GM21723 (cell line): ENCODE measurements around the gene EDEM1.
A peak's percentile ranks its signal among the peaks of the same experiment; 100 is the strongest.
"Not testable (repeated sequence)": the region's sequence is repeated elsewhere in the genome, so short reads cannot be mapped to it uniquely, and the experiment has no call there.

Experiments used
- ATAC-seq: cut with Tn5 transposase; IDR thresholded peaks from one replicate; pipeline ENCODE4 v1.9.1; 2021; ENCODE audit warnings: mild to moderate bottlenecking, moderate library complexity; ENCODE audit not compliant: unreplicated experiment

EDEM1 gene

GRCh38 chr3:5170975-5171374, 16.5 kb upstream of the EDEM1 start:
- ATAC-seq: no peak

DNA sequence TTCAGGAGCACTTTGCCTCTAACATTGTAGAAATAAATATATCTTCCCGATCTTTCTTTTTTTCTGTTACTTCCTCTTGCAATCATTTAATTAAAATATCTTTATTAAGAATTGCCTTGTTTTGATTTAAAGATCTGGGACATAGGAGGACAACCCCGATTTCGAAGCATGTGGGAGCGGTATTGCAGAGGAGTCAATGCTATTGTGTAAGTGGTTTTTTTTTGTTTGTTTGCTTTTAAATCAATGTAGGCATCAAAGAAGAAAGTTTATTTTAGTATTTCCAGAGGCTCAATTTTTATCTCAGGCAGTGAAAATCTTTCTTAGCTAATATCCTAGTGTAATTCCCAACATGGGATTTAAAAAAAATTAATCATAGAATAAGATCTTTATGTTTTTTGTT, 15.5 kb upstream of the EDEM1 start:
- ATAC-seq: no peak

- not testable (repeated sequence) for ATAC-seq
These were observed 8.5 kb upstream of the EDEM1 start for GRCh38 chr3:5179036-5179435.

- ATAC-seq: peak; percentile 73
These were observed 5.9 kb upstream of the EDEM1 start for GRCh38 chr3:5181469-5182141.

- not testable (repeated sequence) for ATAC-seq
These were observed 3.8 kb upstream of the EDEM1 start for GRCh38 chr3:5183714-5184113.

GRCh38 chr3:5184499-5184898, 3.0 kb upstream of the EDEM1 start:
- no peak for ATAC-seq

GRCh38 chr3:5185093-5185673, 2.3 kb upstream of the EDEM1 start:
- no peak for ATAC-seq

- ATAC-seq: peak; percentile 17
These were observed 1.2 kb upstream of the EDEM1 start for GRCh38 chr3:5186089-5186857.

- no peak for ATAC-seq
These were observed 700 bp upstream of the EDEM1 start for GRCh38 chr3:5186858-5187155.

DNA sequence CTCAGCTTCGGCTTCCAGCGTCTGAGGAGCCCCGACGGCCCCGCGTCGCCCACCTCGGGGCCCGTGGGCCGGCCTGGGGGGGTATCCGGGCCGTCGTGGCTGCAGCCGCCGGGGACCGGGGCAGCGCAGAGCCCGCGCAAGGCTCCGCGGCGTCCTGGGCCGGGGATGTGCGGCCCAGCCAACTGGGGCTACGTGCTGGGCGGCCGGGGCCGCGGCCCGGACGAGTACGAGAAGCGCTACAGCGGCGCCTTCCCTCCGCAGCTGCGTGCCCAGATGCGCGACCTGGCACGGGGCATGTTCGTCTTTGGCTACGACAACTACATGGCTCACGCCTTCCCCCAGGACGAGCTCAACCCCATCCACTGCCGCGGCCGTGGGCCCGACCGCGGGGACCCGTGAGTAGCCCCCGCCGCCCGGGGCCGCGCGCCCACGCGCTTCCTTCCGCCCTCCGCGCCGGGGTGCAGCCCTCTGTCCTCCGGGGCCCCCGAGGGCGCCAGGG, 462 bp downstream of the EDEM1 start:
- ATAC-seq: peak; percentile 8

DNA sequence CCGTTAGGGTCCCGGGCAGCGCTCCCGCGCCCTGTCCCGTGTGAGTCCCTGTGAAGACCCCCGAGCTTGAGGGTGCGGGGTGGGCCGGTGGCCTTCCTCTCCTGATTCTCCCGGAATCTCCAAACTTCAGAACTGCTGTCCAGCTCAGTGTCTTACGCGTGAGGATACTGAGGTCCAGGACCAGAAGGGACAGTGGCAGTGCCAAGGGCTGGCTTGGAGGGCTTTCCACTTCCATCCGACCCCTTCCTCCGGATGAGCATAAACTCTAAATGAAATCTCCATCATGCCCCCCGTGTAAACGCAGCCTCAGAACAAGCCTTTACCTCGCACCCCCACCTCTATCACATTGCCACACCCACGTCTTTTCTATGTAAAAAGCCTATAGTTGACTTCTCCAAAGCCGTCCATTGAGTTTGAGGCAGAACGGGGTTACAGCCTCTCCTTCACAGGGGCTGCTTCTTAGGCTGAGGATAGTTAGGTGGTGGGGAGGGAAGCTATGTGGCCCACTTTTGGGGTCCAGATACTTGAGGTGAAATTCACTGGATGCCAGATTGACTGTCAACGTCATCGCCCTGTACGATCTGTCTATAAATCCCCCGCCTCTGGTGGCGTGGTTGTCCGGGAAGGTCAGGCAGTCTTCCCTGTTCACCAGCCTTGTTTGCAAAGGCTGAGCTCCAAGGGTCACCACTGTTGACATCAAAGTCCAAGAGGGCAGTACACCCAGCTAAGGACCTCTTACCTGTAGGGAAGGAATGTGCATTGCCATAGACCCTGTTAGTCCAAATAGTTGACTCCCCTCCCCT, 1.1 kb downstream of the EDEM1 start:
- ATAC-seq: no peak

DNA sequence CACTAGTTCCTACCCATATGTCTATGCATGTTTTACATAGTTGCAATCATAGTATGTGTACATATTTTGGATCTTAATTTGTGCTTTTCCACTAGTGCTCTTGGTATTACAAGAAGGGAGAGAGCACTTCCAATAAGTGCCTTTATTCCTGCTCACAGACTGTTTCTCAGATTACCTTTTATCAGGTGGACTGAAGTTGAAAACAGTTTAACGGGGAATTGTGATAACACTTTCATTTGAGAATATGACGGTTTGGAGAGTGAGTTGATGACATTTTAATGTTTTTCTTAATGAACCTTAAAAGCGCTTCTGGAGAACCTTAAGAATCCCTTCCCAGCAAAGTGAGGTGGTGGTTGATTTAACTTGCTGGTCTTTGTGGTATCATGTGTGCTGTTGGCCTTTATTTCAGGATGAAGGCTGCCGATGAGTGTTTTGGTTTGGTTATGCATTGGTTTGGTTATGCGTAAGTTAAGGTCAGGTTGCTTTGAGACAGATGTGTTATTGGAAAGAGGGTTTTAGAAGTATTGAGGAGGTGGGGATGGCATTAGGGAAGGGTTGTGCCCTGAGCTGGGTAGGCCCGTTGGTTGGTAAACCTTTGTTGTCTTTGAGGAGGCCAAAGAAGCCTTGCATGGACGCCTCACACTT, 2.8 kb downstream of the EDEM1 start:
- ATAC-seq: no peak

- ATAC-seq: no peak
These were observed 4.2 kb downstream of the EDEM1 start for GRCh38 chr3:5191555-5192304.

GRCh38 chr3:5192571-5193365, 5.3 kb downstream of the EDEM1 start:
- ATAC-seq: no peak

GRCh38 chr3:5194341-5194740, 6.8 kb downstream of the EDEM1 start:
- ATAC-seq: no peak

DNA sequence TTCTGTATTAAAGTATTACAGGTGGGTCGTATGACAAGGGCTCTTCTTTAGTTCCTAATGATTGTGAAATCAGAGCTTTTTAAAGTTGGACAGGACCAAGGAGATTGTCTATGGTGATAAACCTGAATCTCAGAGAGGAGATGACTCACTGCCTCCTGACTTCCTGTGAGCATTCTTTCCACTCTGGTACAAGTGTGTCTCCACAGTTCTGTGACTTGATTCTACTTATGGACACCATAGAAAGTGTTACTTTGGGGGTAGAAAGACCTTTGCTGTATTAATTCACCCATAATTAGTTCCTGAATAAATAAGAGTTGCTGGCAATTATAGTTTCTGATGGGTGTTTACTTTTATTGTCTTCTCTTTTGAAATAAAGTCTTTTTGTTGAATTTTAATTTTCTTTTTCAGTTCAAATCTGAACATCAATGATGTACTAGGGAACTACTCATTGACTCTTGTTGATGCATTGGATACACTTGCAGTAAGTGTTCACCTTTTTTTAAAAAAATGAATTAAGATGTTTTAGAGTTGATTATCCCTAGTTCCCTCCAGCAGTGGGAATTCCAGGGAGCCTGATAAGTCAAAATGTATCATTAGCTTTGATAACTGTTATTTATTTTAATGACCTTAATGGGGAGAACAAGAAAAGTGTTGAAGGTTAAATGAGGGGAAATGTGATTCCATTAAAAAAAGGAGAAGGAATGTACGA, 7.4 kb downstream of the EDEM1 start:
- peak; percentile 29 for ATAC-seq

- no peak for ATAC-seq
These were observed 8.1 kb downstream of the EDEM1 start for GRCh38 chr3:5195605-5196004.

DNA sequence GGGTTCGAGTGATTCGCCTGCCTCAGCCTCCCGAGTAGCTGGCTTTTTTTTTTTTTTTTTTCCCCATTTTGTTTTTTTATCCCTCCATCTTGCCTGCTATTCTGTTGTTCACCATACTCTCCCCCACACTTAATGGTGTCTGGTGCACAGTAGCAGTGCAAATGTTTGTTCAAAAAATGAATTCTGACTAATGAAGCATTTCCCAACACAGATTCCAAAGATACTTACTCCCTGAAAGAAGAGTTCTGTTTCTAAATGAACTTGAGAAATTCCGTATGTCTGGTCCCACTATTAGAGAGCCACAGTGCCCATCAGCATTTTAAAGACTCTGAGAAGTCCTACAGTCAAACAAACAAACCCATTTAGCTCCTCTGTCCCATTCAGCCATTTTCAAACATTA, 9.5 kb downstream of the EDEM1 start:
- no peak for ATAC-seq
